HCT116 (cell line): Measurements from ENCODE around the gene A3GALT2. TPM values are rescaled to one million over a fixed set of nuclear protein-coding genes. Genes with fewer than 3 reads are reported as not detected.

Experiments
- ATAC-seq: fragments of 200-7000 bp; cut with Tn5 transposase; 2 replicates; pipeline ENCODE4 v1.9.1; 2020; ENCODE audit warnings: mild to moderate bottlenecking, moderate library complexity
- BruUV-seq: library from RNA; stranded (reverse); fragments of 400-500 nt; replicated peaks from 2 replicates; lab custom pipeline; 2021; lab: Mats Ljungman, UMichigan
- CTCF ChIA-PET: fragments of 300-600 bp; sonication (Branson Sonifier 250); formaldehyde crosslinking; loops from one replicate; lab custom pipeline; 2021; ENCODE audit warnings: antibody characterized with exemption; lab: Charles Lee
- POLR2A ChIA-PET: fragments of 300-600, 350-600 bp; sonication (Branson Sonifier 250); formaldehyde crosslinking; loops from one replicate; lab custom pipeline; 2021; ENCODE audit warnings: antibody characterized with exemption; lab: Charles Lee
- RAD21 ChIA-PET, 2 experiments: fragments of 300-600 bp; sonication (Branson Sonifier 250); formaldehyde crosslinking; loops; one replicate each; lab custom pipeline; 2023; ENCODE audit warnings: low total read pairs in 2 of 2; ENCODE audit not compliant: uncharacterized antibody in 2 of 2, unreplicated experiment in 2 of 2, low non-redundant PET in 1 of 2; lab: Charles Lee
- DNase-seq: peaks from one replicate; pipeline ENCODE4 v3.0.0-alpha.2; 2010; ENCODE audit warnings: low read depth, low spot score
- H2AFZ ChIP-seq: fragments of 200-600 bp; shearing (Covaris generic), sonication (generic); 2 replicates; pipeline ENCODE4 v1.6.1; 2017; ENCODE audit warnings: low read depth, mixed run types, mixed read lengths, antibody characterized with exemption, low read length; ENCODE audit not compliant: poor library complexity, severe bottlenecking
- H3K27ac ChIP-seq: 2 replicates; pipeline ENCODE4 v1.5.1; 2012; ENCODE audit warnings: low read depth, low read length
- H3K27me3 ChIP-seq: fragments of 200-600 bp; sonication (generic); 2 replicates; pipeline ENCODE4 v1.6.1; 2016; ENCODE audit warnings: mixed run types, low read length, mixed read lengths; ENCODE audit not compliant: insufficient read depth
- H3K36me3 ChIP-seq, 2 experiments: fragments of 200-500 bp in 1 of 2; fragments of 200-600 bp in 1 of 2; sonication (Bioruptor generic) in 1 of 2; sonication (generic) in 1 of 2; 2 replicates each; pipeline versions ENCODE4 v1.5.1 to v1.6.1; 2014 to 2016; ENCODE audit warnings: low read length in 2 of 2, inconsistent platforms in 1 of 2, mixed read lengths in 1 of 2, mixed run types in 1 of 2; ENCODE audit not compliant: insufficient read depth in 2 of 2, control insufficient read depth in 1 of 2
- H3K4me1 ChIP-seq, 2 experiments: fragments of 200-600 bp in 1 of 2; sonication (generic) in 1 of 2; 2 replicates each; pipeline versions ENCODE4 v1.5.1 to v1.6.1; 2012 to 2017; ENCODE audit warnings: low read length in 2 of 2, inconsistent platforms in 1 of 2, mild to moderate bottlenecking in 1 of 2, mixed read lengths in 1 of 2, mixed run types in 1 of 2, moderate library complexity in 1 of 2; ENCODE audit not compliant: insufficient read depth in 2 of 2, control insufficient read depth in 1 of 2
- H3K4me2 ChIP-seq: fragments of 200-600 bp; sonication (generic); 2 replicates; pipeline ENCODE4 v1.6.1; 2017; ENCODE audit warnings: mixed run types, low read length, mixed read lengths
- H3K4me3 ChIP-seq, 2 experiments: fragments of 200-600 bp in 1 of 2; sonication (generic) in 1 of 2; replicated peaks in 1 of 2; 2 replicates each; pipeline ENCODE4 v1.5.1; 2011 to 2016; ENCODE audit warnings: low read length in 2 of 2, control low read depth in 1 of 2, low read depth in 1 of 2, mild to moderate bottlenecking in 1 of 2, mixed read lengths in 1 of 2, mixed run types in 1 of 2
- H3K79me2 ChIP-seq: fragments of 200-600 bp; sonication (generic); 2 replicates; pipeline ENCODE4 v1.6.1; 2017; ENCODE audit warnings: mild to moderate bottlenecking, mixed run types, low read length, moderate library complexity, mixed read lengths; ENCODE audit not compliant: insufficient read depth
- H3K9ac ChIP-seq: fragments of 200-600 bp; sonication (generic); 2 replicates; pipeline ENCODE4 v1.6.1; 2016; ENCODE audit warnings: low read length, mixed read lengths
- H3K9me2 ChIP-seq: fragments of 200-600 bp; sonication (generic), shearing (Covaris generic); 2 replicates; pipeline ENCODE4 v1.6.1; 2017; ENCODE audit warnings: mixed run types, mild to moderate bottlenecking, moderate library complexity; ENCODE audit not compliant: insufficient read depth
- H3K9me3 ChIP-seq, 2 experiments: fragments of 200-500 bp in 1 of 2; fragments of 200-600 bp in 1 of 2; sonication (Bioruptor generic) in 1 of 2; sonication (generic) in 1 of 2; 2 replicates each; pipeline ENCODE4 v1.6.1; 2014 to 2017; ENCODE audit warnings: low read length in 2 of 2, mixed read lengths in 2 of 2, inconsistent platforms in 1 of 2, low read depth in 1 of 2, mild to moderate bottlenecking in 1 of 2, mixed run types in 1 of 2, moderate library complexity in 1 of 2; ENCODE audit not compliant: control insufficient read depth in 1 of 2, insufficient read depth in 1 of 2
- H4K20me1 ChIP-seq: fragments of 200-600 bp; sonication (generic), shearing (Covaris generic); 2 replicates; pipeline ENCODE4 v1.6.1; 2017; ENCODE audit warnings: mixed run types, mild to moderate bottlenecking, moderate library complexity; ENCODE audit not compliant: insufficient read depth
- EGR1 ChIP-seq: IDR thresholded peaks from 2 replicates; pipeline ENCODE4 v1.6.1; 2012; ENCODE audit warnings: low read depth
- ELF1 ChIP-seq: IDR thresholded peaks from 2 replicates; pipeline ENCODE4 v1.6.1; 2012; ENCODE audit warnings: low read depth, borderline replicate concordance
- EZH2 ChIP-seq: fragments of 200-600 bp; sonication (generic); IDR thresholded peaks from 2 replicates; pipeline ENCODE4 v1.6.1; 2017; ENCODE audit warnings: antibody characterized with exemption, mixed run types
- JUND ChIP-seq: IDR thresholded peaks from 2 replicates; pipeline ENCODE4 v1.6.1; 2012
- POLR2A ChIP-seq: IDR thresholded peaks from 2 replicates; pipeline ENCODE4 v1.7.0; 2011; ENCODE audit warnings: borderline replicate concordance; ENCODE audit not compliant: insufficient read depth, insufficient read length; ENCODE audit errors: extremely low read depth
- POLR2AphosphoS5 ChIP-seq: IDR thresholded peaks from 2 replicates; pipeline ENCODE4 v1.6.1; 2011; ENCODE audit warnings: mild to moderate bottlenecking, low read depth, low read length, moderate library complexity
- RAD21 ChIP-seq: IDR thresholded peaks from 2 replicates; pipeline ENCODE4 v1.6.1; 2012; ENCODE audit warnings: low read depth, mild to moderate bottlenecking
- SIN3A ChIP-seq: IDR thresholded peaks from 2 replicates; pipeline ENCODE4 v1.6.1; 2012; ENCODE audit warnings: low read depth
- SP1 ChIP-seq: IDR thresholded peaks from 2 replicates; pipeline ENCODE4 v1.6.1; 2012; ENCODE audit warnings: low read depth
- SRF ChIP-seq: IDR thresholded peaks from 2 replicates; pipeline ENCODE4 v1.6.1; 2012; ENCODE audit warnings: low read depth
- YY1 ChIP-seq: IDR thresholded peaks from 2 replicates; pipeline ENCODE4 v1.6.1; 2011; ENCODE audit warnings: low read length, low read depth, moderate library complexity, mild to moderate bottlenecking; ENCODE audit not compliant: insufficient replicate concordance; ENCODE audit errors: extremely low read depth
- ZNF274 ChIP-seq: fragments of 200-500 bp; sonication (Bioruptor generic); IDR thresholded peaks from 2 replicates; pipeline ENCODE4 v1.6.1; 2014; ENCODE audit warnings: mild to moderate bottlenecking, low read depth, low read length, inconsistent platforms
- intact Hi-C: fragments of 100-400 bp; cut with micrococcal nuclease; formaldehyde crosslinking; loops from 2 replicates; pipeline ENCODE4 v1.10.0; 2022
- total RNA-seq: library from RNA; stranded (reverse); gene quantifications from one replicate; pipeline ENCODE4 v1.2.1, GENCODE V29; 2021; ENCODE audit not compliant: unreplicated experiment
- TF ChIP-seq, protein P1 (sequence below): IDR thresholded peaks from 2 replicates; pipeline ENCODE4 v1.6.1; 2011; ENCODE audit warnings: mild to moderate bottlenecking, low read length, moderate library complexity; ENCODE audit not compliant: insufficient replicate concordance; ENCODE audit errors: extremely low read depth
- TF ChIP-seq, protein P2 (sequence below): IDR thresholded peaks from 2 replicates; pipeline ENCODE4 v1.6.1; 2012
- TF ChIP-seq, protein P3 (sequence below): IDR thresholded peaks from 2 replicates; pipeline ENCODE4 v1.6.1; 2012; ENCODE audit warnings: low read depth
- TF ChIP-seq, protein P4 (sequence below), 3 experiments: fragments of 200-600 bp in 1 of 3; sonication (generic) in 1 of 3; IDR thresholded peaks in 2 of 3; conservative IDR thresholded peaks in 1 of 3; 2 replicates each; pipeline ENCODE4 v1.5.1; 2012 to 2017; ENCODE audit warnings: low read depth in 2 of 3, low read length in 2 of 3, antibody characterized with exemption in 1 of 3, borderline replicate concordance in 1 of 3, control low read depth in 1 of 3, mild to moderate bottlenecking in 1 of 3, mixed read lengths in 1 of 3, mixed run types in 1 of 3, moderate library complexity in 1 of 3; ENCODE audit not compliant: insufficient read depth in 1 of 3

The A3GALT2 gene
- total RNA-seq, 1 experiment from 2014 or later: not detected

DNA sequence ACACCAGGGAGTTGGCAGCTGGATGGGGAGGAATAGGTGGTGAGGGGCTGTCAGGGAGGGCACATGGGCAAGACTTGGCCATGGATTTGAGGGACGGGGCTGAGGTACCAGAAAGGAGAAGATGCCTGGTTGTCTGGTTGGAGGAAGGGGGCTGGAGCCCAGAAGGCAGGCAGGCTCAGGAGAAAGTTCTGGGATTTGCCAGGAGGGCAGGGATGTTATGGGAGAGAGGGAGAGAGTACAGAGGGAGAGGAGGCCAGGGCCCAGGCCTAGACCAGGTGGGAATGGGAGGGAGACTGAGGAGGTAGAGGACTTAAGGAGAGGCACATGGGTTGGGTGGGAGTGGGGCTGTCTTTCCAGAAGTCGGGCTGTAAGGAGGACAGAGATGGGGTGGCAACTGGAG is 4.3 kb downstream of the A3GALT2 start:
- RAD21 ChIA-PET: no interaction called here
- no peaks in the 10 kb centered on the region for H3K4me1 ChIP-seq
- no peaks in the 10 kb centered on the region for H3K36me3 ChIP-seq

More for the DNA sequence above, 4.3 kb downstream of the A3GALT2 start:
- no peaks in the 10 kb centered on the region for H4K20me1 ChIP-seq
- TF ChIP-seq SRF (no peak), POLR2A (no peak), ZNF274 (no peak), EZH2 (no peak), YY1 (no peak), RAD21 (no peak), SIN3A (no peak), POLR2AphosphoS5 (no peak), EGR1 (no peak), ELF1 (no peak), SP1 (no peak), JUND (no peak)
- TF ChIP-seq, protein P1, sequence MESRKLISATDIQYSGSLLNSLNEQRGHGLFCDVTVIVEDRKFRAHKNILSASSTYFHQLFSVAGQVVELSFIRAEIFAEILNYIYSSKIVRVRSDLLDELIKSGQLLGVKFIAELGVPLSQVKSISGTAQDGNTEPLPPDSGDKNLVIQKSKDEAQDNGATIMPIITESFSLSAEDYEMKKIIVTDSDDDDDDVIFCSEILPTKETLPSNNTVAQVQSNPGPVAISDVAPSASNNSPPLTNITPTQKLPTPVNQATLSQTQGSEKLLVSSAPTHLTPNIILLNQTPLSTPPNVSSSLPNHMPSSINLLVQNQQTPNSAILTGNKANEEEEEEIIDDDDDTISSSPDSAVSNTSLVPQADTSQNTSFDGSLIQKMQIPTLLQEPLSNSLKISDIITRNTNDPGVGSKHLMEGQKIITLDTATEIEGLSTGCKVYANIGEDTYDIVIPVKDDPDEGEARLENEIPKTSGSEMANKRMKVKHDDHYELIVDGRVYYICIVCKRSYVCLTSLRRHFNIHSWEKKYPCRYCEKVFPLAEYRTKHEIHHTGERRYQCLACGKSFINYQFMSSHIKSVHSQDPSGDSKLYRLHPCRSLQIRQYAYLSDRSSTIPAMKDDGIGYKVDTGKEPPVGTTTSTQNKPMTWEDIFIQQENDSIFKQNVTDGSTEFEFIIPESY: no peak
- TF ChIP-seq, protein P2, sequence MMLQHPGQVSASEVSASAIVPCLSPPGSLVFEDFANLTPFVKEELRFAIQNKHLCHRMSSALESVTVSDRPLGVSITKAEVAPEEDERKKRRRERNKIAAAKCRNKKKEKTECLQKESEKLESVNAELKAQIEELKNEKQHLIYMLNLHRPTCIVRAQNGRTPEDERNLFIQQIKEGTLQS: no peak
- TF ChIP-seq, protein P3, sequence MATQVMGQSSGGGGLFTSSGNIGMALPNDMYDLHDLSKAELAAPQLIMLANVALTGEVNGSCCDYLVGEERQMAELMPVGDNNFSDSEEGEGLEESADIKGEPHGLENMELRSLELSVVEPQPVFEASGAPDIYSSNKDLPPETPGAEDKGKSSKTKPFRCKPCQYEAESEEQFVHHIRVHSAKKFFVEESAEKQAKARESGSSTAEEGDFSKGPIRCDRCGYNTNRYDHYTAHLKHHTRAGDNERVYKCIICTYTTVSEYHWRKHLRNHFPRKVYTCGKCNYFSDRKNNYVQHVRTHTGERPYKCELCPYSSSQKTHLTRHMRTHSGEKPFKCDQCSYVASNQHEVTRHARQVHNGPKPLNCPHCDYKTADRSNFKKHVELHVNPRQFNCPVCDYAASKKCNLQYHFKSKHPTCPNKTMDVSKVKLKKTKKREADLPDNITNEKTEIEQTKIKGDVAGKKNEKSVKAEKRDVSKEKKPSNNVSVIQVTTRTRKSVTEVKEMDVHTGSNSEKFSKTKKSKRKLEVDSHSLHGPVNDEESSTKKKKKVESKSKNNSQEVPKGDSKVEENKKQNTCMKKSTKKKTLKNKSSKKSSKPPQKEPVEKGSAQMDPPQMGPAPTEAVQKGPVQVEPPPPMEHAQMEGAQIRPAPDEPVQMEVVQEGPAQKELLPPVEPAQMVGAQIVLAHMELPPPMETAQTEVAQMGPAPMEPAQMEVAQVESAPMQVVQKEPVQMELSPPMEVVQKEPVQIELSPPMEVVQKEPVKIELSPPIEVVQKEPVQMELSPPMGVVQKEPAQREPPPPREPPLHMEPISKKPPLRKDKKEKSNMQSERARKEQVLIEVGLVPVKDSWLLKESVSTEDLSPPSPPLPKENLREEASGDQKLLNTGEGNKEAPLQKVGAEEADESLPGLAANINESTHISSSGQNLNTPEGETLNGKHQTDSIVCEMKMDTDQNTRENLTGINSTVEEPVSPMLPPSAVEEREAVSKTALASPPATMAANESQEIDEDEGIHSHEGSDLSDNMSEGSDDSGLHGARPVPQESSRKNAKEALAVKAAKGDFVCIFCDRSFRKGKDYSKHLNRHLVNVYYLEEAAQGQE: no peak
- TF ChIP-seq, protein P4, sequence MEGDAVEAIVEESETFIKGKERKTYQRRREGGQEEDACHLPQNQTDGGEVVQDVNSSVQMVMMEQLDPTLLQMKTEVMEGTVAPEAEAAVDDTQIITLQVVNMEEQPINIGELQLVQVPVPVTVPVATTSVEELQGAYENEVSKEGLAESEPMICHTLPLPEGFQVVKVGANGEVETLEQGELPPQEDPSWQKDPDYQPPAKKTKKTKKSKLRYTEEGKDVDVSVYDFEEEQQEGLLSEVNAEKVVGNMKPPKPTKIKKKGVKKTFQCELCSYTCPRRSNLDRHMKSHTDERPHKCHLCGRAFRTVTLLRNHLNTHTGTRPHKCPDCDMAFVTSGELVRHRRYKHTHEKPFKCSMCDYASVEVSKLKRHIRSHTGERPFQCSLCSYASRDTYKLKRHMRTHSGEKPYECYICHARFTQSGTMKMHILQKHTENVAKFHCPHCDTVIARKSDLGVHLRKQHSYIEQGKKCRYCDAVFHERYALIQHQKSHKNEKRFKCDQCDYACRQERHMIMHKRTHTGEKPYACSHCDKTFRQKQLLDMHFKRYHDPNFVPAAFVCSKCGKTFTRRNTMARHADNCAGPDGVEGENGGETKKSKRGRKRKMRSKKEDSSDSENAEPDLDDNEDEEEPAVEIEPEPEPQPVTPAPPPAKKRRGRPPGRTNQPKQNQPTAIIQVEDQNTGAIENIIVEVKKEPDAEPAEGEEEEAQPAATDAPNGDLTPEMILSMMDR (IDR thresholded peaks at IDR 0.05 in 2 of 3, conservative IDR thresholded peaks at IDR 0.05 in 1 of 3; ENCODE audit: borderline replicate concordance in 1 of 3, insufficient read depth in 1 of 3, low read depth in 2 of 3, low read length in 2 of 3): no peak
- TF ChIP-seq, all 23 proteins: peak for 0
- no peak overlapping the region for H3K9ac ChIP-seq
- no peaks in the 10 kb centered on the region for H3K9me2 ChIP-seq
- ChIA-PET CTCF (no interaction called here), POLR2A (no interaction called here)
- ATAC-seq (no peak), DNase-seq (no peak)
- no peak overlapping the region for H3K4me3 ChIP-seq
- H3K27me3 ChIP-seq: no peaks in the 10 kb centered on the region
- H3K9me3 ChIP-seq: no peaks in the 10 kb centered on the region
- BruUV-seq: no TSS peak
- no peaks in the 10 kb centered on the region for H3K79me2 ChIP-seq
- intact Hi-C loops: no loop called here
- H2AFZ ChIP-seq: no peak overlapping the region
- no peak overlapping the region for H3K4me2 ChIP-seq
- no peak overlapping the region for H3K27ac ChIP-seq
